HG02981 (cell line): ENCODE data around the gene CUEDC1.

Source experiments
- ATAC-seq: cut with Tn5 transposase; IDR thresholded peaks from one replicate; pipeline ENCODE4 v1.9.1; 2021; ENCODE audit warnings: mild to moderate bottlenecking, moderate library complexity; ENCODE audit not compliant: unreplicated experiment

Gene CUEDC1

DNA sequence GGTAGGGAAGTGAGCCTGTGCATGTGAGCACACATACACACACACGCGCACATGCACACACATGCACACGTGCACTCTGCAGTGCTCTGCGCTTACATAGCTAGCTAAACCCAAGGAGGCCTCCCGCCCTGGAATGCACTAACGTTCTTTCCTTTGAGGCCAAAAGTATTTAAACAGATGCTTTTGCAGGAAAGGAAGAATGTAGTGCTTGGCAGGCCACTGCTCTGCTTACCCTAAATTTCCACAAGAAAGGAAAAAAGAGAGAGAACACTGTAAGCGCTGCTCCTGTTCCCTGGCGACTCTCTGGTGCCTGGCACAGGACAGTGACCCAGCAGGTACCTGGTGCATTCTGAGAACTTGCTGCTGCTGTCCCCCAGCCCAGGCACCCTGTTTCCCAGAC lies 74.1 kb downstream of the CUEDC1 start:
- no peak for ATAC-seq

DNA sequence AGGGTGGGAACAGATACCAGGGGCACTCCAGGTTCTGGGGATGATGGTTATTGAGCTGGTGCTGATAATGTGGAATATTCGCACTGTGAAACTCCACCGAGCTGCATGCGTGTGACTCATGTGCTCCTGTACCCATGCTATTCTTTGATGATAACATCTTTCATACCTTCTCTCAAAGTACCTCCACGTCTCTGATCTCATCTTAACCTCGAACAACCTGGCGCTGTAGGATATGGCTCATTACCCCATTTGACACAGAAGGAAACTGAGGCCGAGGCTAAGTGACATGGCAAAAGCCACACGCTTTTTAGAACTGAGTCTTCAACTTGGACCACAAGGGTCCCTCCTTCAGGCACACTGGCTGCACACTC lies 75.1 kb downstream of the CUEDC1 start:
- ATAC-seq: no peak

DNA sequence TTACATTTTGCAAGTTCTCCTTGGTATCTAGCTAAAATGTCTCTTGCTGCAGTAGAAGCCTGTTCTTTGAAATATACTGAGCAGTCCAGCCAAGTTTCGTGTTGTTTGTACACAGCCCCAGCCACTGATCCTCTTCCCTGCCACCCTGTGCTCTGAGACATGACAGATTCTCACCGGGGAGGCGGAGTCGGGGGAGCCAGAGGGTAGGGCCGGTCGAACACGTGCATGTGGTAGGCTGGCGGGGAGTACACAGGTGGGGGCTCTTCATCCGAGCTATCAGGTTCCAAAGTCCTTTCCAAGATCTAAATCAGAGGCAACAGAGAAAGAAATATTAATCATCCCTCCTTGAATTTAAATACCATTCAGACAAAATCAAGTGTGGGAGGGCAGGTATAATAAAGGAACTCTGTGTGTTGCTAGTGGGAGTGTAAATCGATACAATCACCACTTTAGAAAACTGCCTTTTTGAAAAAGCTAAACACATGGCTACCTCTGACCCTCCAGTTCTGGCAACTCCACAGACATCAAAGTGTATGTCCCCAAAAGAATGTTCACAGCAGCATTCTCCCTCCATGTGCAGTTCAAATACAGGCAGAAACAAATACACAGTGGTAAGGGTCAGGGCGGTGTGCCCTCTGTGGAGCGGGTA lies 75.7 kb downstream of the CUEDC1 start:
- no peak for ATAC-seq

GRCh38 chr17:57877803-57878377 lies 77.3 kb downstream of the CUEDC1 start:
- no peak for ATAC-seq

DNA sequence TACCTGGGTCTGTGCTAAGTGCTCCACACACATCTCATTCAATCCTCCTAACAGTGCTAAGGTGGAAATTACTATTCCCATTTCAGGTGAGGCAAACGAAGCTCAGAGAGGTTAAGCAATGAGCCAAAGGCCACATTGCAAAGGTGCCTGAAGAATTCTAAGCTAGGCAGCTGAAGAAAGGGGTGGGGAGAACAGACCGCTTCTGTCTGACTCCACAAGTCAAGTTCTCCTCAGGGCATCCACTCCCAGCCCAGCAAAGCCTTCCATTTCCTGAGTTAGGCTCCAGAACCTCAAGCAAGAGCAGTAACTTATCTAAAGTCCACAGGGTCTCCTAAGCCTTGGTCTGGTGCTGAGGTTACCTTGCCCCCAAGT lies 78.4 kb downstream of the CUEDC1 start:
- ATAC-seq: no peak

- ATAC-seq: no peak
Measured at GRCh38 chr17:57876023-57876865, 79.0 kb downstream of the CUEDC1 start.

DNA sequence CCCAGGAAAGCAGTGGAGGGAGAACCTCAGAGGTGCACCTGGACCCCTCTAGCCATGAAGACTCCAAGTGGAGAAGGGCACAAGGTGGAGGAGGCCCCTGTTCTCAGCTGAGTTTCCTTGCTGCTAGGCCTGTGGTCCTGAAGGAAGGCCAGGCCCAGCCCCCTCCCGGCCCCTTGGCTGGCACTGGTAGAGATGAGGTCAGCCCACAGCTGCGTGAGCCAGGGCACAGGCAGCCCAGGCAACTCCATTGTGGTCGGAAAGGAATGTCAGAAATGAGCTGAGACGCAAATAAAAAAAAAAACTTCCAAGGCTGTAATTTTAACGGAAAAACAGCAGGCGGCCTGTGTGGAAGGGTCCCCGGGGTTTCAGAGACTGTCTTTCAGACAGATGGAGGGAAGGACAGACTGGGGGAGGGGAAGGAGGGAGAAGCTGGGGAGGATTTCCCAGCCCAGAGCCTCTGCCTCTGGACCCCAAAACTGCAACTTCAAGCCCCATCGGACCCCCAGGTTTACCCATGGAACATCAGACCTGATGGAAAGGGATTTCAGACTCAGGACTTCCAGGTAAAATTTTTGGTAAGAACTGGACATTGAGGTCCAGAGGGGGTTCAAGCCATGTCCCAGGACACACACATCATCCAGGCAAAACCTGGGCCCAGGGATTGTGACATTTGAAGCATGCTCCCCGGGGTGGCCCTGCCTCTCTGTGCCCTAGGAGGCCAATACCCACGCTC lies 79.8 kb downstream of the CUEDC1 start:
- no peak for ATAC-seq

- ATAC-seq: no peak
Measured at GRCh38 chr17:57874434-57875289, 80.5 kb downstream of the CUEDC1 start.

- ATAC-seq: no peak
Measured at GRCh38 chr17:57874058-57874419, 81.2 kb downstream of the CUEDC1 start.

DNA sequence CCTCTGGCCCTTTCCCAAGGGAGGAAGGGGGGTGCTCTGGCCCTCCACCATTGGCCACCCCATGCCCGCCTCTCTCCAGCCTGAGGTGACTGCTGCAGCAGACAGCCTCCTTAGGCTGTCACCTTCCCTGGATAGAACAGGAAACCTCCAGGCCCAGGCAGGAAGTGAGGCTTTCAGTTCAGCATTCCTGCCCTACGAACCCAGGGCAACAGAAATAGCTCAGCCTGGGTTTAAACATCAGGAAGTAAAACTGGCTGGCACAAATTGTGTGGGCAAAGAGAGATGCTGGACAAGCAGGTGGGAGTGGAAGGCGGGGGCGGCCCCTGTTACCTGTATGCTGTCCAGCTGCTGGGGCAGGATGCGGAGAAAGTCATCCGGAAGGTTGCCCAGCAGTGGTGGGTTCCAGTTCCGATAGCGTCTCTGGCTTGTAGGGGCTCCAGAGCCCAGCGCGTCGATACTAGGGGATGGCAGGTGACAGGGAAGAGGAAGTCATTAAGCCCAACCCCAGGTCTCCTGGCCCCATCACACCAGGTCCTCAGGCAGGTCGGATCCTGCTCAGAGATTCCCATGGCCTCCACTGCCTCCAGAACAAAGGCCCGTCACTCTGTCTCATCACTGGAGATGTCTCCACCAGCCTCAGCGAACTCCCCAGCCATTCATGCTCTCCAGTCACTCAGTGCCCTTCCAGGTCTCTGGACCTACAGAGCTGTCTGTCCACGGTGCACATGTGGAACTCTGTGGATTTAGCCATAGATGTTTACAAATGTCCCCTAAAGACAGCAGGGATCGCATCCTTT lies 81.8 kb downstream of the CUEDC1 start:
- no peak for ATAC-seq

GRCh38 chr17:57872536-57872935 lies 82.7 kb downstream of the CUEDC1 start:
- no peak for ATAC-seq

DNA sequence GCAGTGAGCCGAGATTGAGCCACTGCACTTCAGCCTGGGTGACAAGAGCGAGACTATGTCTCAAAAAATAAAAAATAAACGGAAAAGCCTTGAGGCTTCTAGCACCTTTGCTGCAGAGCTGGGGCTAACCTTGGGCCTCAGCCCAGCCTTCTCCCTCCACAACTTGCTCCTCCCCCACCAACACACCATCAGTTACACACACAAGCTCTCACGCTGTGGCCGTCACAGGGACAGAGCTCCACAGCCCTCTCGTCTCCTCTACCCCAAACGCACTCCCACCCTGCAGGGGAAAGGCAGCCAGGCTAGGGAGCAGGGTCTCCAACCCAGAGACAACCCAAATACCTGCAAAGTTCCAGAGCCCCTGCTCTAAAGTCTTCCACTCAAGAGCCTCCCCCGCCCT lies 83.3 kb downstream of the CUEDC1 start:
- ATAC-seq: no peak

DNA sequence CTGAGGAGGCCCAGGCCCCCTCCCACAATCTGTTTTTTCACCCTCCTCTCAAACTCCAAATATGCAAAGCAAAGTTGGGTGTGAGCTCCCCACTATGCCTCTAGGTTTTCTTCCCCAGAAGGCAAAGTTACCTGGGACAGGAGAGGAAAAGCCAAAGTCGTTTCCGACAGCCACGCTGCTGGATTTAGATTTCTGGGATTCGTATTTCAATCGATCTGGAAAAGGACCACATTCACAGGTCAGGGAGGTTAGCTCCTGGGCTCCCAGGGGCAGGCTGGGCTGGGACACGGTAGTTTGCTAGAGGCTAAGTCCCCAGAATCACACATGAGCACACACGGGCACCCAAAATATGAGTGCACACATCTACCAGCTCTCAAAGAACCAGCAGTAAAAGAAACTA lies 84.1 kb downstream of the CUEDC1 start:
- ATAC-seq: no peak

GRCh38 chr17:57870283-57870635 lies 85.0 kb downstream of the CUEDC1 start:
- no peak for ATAC-seq

- no peak for ATAC-seq
Measured at GRCh38 chr17:57869617-57870282, 85.5 kb downstream of the CUEDC1 start.

DNA sequence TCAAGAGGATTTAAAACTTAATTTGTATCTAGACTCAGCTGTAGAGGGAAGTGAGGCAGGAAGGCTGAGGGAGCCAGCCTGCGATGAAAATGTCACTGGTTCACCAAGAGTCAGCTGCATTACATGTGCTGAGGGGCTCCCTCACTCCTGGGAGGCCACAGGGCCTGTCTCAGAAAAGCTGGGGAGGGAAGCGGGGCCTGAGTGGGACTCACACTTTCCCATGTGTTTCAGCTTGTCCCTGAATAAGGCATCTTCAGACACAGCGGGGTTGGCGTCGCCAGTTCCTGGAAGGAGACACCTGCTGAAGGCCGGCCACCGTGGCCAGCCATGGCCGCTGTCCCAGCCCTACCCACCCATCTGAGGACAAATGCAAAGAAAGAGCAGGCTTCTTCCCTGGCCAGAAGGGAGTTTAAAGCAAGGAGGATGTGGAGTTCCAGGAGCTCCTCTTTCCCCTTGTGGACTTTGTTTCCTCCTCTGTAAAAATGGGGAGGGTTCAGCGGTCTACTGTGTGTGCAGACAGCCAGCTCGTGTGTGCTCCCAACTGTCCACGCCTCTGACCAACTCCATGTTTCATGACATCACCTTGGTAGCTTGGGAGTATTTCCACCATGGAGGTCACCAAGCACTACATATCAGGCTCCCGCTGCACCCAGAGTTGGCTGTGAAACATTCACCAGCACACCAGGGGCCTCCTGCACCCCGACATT lies 86.1 kb downstream of the CUEDC1 start:
- ATAC-seq: no peak

DNA sequence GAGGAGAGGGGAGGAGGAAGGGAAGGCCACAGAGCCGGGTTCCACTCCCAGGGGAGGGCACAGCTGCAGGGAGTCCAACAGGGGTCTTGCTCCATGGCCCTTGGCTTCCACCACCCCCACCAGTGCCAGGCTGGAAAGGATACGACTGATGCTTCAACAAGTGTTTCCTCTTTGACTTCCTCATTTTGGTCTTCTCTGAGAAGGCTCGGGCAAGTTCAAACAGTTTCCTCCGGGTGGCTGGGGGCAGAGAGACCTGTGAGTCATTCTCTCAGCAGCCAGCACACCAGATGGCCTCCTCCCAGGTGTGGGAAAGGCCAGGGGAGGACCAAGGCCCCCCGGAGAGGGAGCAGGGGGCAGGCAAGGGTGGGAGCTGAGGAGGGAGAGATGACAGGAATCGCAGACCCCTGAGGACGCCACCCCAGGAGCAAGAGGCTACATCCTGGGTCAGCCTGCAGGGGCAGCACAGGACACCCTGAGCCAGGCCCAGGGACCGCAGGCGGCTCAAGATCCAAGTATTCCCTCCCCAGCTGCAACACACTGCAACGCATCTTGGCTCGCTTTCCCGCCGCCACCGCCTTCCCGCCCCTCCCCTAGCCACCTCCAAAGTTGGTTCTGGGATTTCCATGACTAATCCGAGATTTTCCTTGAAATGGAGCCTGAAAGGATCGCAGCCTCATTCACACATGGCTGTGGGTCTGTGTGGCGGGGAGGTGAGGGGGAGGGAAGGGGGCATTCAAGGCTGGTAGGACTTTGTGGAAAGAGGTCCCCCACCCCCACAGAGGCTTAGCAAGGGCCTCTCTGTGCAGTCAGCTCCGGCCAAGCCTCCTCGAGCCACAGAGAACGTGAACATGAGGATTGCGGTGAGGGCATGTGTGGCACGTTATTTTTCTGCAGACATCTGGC lies 87.0 kb downstream of the CUEDC1 start:
- peak; percentile 79 for ATAC-seq

GRCh38 chr17:57867126-57867525 lies 88.1 kb downstream of the CUEDC1 start:
- no peak for ATAC-seq
